Measurements from ENCODE around the gene BZW1.
A peak's percentile ranks its signal among the peaks of the same experiment; 100 is the strongest.

The BZW1 gene

DNA sequence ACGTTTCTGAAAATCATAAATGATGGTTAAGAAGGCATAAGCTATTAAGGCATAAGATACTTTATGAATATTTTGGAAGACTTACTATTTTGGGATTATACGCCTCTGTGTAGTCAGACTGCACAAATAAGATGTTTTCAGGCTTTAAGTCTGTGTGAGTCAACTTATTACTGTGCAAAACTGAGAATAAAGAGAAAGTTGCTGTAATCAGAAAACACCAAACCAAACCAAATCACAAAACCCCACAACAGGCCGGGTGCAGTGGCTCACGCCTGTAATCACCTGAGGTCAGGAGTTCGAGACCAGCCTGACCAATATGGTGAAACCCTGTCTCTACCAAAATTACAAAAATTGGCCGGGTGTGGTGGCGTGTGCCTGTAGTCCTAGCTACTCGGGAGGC, 45.1 kb downstream of the BZW1 start:
- peaks cover 13% of the 10 kb centered on the region for H3K4me1 ChIP-seq (ENCODE audit: insufficient read depth, poor library complexity, severe bottlenecking)
- H3K27me3 ChIP-seq (ENCODE audit: insufficient read depth, poor library complexity, severe bottlenecking), result no peaks in the 10 kb centered on the region
- H3K27ac ChIP-seq (ENCODE audit: poor library complexity, severe bottlenecking), result no peak overlapping the region
- H3K4me3 ChIP-seq (ENCODE audit: severe bottlenecking), result no peak overlapping the region
- DNase-seq (ENCODE audit: low spot score), result no peak
- no peaks in the 10 kb centered on the region for H3K9me3 ChIP-seq (ENCODE audit: severe bottlenecking)
- TF ChIP-seq, protein P1, sequence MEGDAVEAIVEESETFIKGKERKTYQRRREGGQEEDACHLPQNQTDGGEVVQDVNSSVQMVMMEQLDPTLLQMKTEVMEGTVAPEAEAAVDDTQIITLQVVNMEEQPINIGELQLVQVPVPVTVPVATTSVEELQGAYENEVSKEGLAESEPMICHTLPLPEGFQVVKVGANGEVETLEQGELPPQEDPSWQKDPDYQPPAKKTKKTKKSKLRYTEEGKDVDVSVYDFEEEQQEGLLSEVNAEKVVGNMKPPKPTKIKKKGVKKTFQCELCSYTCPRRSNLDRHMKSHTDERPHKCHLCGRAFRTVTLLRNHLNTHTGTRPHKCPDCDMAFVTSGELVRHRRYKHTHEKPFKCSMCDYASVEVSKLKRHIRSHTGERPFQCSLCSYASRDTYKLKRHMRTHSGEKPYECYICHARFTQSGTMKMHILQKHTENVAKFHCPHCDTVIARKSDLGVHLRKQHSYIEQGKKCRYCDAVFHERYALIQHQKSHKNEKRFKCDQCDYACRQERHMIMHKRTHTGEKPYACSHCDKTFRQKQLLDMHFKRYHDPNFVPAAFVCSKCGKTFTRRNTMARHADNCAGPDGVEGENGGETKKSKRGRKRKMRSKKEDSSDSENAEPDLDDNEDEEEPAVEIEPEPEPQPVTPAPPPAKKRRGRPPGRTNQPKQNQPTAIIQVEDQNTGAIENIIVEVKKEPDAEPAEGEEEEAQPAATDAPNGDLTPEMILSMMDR (IDR thresholded peaks at IDR 0.05; ENCODE audit: poor library complexity, severe bottlenecking), result no peak
- peaks cover 99% of the 10 kb centered on the region for H3K36me3 ChIP-seq (ENCODE audit: low read depth)
- no peak for ATAC-seq (ENCODE audit: low read depth)

DNA sequence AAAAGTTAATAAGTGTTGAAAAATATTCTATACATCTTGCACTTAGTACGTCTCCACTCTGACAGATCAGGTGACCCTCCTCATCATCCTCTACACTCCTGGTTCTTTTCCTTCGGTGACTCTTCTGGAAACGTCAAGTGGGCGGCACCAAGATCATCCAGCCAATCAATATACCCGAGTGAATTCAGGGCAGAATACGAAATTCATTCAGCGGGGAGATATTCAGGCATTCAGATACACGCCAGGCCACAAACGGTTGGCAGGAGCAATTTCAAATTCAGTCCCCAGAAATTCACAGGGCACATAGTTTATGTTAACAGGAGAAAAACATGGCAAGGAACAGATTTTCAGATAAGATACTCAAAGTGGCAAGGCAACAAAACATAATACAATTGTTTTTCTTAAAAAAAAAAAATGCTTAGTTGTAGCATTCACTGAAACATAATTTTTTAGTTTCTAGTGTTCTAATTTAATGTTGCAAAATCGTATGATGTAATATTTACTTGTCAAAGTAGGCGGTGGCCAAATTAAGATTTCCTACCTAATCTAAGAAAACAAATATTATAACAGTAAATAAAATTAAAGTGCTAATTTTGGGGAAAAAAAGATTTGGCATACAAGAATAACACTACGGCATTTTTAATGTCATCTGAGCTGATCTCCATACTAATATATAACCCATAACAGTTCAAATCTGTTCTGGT, 48.5 kb downstream of the BZW1 start:
- Histone ChIP-seq H3K27me3 (ENCODE audit: insufficient read depth, poor library complexity, severe bottlenecking) (no peaks in the 10 kb centered on the region), H3K27ac (ENCODE audit: poor library complexity, severe bottlenecking) (peak overlapping the region; percentile 78), H3K4me3 (ENCODE audit: severe bottlenecking) (peak overlapping the region; percentile 98), H3K36me3 (ENCODE audit: low read depth) (peaks cover 88% of the 10 kb centered on the region), H3K4me1 (ENCODE audit: insufficient read depth, poor library complexity, severe bottlenecking) (peaks cover 13% of the 10 kb centered on the region), H3K9me3 (ENCODE audit: severe bottlenecking) (no peaks in the 10 kb centered on the region)
- TF ChIP-seq, protein P1 (IDR thresholded peaks at IDR 0.05; ENCODE audit: poor library complexity, severe bottlenecking), result no peak
- ATAC-seq (ENCODE audit: low read depth), result no peak
- no peak for DNase-seq (ENCODE audit: low spot score)

DNA sequence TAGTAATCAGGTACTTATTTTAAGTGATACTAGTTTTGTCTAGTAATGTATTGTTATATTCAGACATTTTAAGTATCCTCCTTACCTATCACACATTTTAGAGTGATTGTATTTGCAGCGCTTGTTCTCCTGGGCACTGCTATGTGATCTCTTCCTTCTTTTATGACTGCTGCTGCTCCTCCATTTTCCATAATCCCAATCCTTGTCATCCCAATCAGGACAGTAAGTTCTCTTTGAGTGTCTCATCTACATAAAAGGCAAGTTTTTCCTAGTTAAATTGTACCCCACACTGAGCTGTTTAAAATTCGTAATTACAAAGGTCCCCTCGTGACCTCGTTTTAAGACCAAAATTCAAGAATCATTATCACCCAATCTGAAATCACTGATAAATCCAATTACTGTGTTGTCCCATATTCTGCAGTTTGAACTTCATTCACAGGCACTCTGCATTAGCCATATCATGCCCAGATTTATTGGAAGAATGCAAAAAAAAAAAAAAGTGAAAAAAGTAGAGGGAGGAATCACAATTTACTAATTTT, 50.0 kb downstream of the BZW1 start:
- peaks cover 74% of the 10 kb centered on the region for H3K36me3 ChIP-seq (ENCODE audit: low read depth)
- H3K27me3 ChIP-seq (ENCODE audit: insufficient read depth, poor library complexity, severe bottlenecking), result no peaks in the 10 kb centered on the region
- TF ChIP-seq, protein P1 (IDR thresholded peaks at IDR 0.05; ENCODE audit: poor library complexity, severe bottlenecking), result no peak
- peaks cover 13% of the 10 kb centered on the region for H3K4me1 ChIP-seq (ENCODE audit: insufficient read depth, poor library complexity, severe bottlenecking)
- no peak for DNase-seq (ENCODE audit: low spot score)
- peak overlapping the region; percentile 78 for H3K27ac ChIP-seq (ENCODE audit: poor library complexity, severe bottlenecking)
- H3K9me3 ChIP-seq (ENCODE audit: severe bottlenecking), result no peaks in the 10 kb centered on the region
- peak overlapping the region; percentile 98 for H3K4me3 ChIP-seq (ENCODE audit: severe bottlenecking)
- ATAC-seq (ENCODE audit: low read depth), result no peak

DNA sequence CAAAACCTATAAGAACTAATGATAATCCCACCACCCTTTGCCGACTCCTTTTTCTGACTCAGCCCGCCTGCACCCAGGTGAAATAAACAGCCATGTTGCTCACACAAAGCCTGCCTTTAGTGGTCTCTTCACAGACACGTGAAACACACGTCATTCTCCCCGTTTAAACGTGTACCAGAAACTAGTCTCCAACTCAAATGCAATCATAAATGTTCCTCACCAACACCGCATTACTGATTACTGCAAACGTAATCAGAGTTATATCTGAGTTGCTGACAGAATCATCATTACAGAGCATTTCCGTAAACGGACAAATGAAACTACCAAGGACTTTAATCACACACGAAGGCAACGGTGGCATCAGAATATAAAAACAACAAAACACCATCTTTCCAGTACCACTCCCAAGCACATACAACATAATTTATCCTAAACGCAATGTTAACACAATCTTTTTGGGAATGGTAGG, 50.9 kb downstream of the BZW1 start:
- Histone ChIP-seq H3K4me3 (ENCODE audit: severe bottlenecking) (peak overlapping the region; percentile 98), H3K4me1 (ENCODE audit: insufficient read depth, poor library complexity, severe bottlenecking) (peaks cover 13% of the 10 kb centered on the region), H3K27me3 (ENCODE audit: insufficient read depth, poor library complexity, severe bottlenecking) (no peaks in the 10 kb centered on the region), H3K36me3 (ENCODE audit: low read depth) (peaks cover 65% of the 10 kb centered on the region), H3K27ac (ENCODE audit: poor library complexity, severe bottlenecking) (peak overlapping the region; percentile 78), H3K9me3 (ENCODE audit: severe bottlenecking) (no peaks in the 10 kb centered on the region)
- TF ChIP-seq, protein P1 (IDR thresholded peaks at IDR 0.05; ENCODE audit: poor library complexity, severe bottlenecking), result no peak
- DNase-seq (ENCODE audit: low spot score), result no peak
- ATAC-seq (ENCODE audit: low read depth), result peak; percentile 11; the same call in 1 of the 3 replicates

DNA sequence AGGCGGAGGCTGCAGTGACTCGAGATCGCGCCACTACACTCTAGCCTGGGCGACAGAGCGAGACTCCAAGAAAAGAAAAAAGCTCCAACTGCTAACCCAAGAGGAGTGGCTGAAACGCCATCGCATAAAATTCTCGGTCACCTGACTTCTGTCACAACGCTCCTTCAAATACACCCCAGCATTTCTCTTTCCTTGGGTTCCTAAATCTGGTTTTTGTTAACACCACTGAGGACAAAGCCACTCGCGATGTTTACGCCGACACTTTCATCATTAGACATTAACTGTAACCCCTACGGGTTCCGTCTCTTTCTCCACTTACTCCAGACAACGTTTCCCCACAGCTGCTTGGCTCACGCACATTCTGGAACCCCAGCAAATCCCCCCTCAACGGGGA, 52.1 kb downstream of the BZW1 start:
- DNase-seq (ENCODE audit: low spot score), result no peak
- no peak for ATAC-seq (ENCODE audit: low read depth)
- peak overlapping the region; percentile 78 for H3K27ac ChIP-seq (ENCODE audit: poor library complexity, severe bottlenecking)
- H3K4me1 ChIP-seq (ENCODE audit: insufficient read depth, poor library complexity, severe bottlenecking), result peaks cover 13% of the 10 kb centered on the region
- peak overlapping the region; percentile 98 for H3K4me3 ChIP-seq (ENCODE audit: severe bottlenecking)
- no peaks in the 10 kb centered on the region for H3K27me3 ChIP-seq (ENCODE audit: insufficient read depth, poor library complexity, severe bottlenecking)
- H3K9me3 ChIP-seq (ENCODE audit: severe bottlenecking), result no peaks in the 10 kb centered on the region
- peaks cover 53% of the 10 kb centered on the region for H3K36me3 ChIP-seq (ENCODE audit: low read depth)
- TF ChIP-seq, protein P1 (IDR thresholded peaks at IDR 0.05; ENCODE audit: poor library complexity, severe bottlenecking), result no peak

Measured in RWPE2 (cell line).